H9 (cell line): ENCODE results near the gene TMPRSS9. TPM values are rescaled to one million over a fixed set of nuclear protein-coding genes. Genes with fewer than 3 reads are reported as not detected.
A peak's percentile ranks its signal among the peaks of the same experiment; 100 is the strongest.

Experiments used
- DNase-seq: peaks from one replicate; pipeline ENCODE4 v3.0.0-alpha.2; 2017
- H2AFZ ChIP-seq: one replicate; pipeline ENCODE4 v1.6.1; 2013; ENCODE audit warnings: mild to moderate bottlenecking, low read length, control low read depth, moderate library complexity
- H2AK5ac ChIP-seq: 2 replicates; pipeline ENCODE4 v1.6.1; 2013; ENCODE audit warnings: low read length, control low read depth, mixed read lengths; ENCODE audit not compliant: insufficient read length
- H2BK120ac ChIP-seq: one replicate; pipeline ENCODE4 v1.6.1; 2013; ENCODE audit warnings: low read depth, mild to moderate bottlenecking, low read length, control low read depth, inconsistent platforms; ENCODE audit not compliant: poor library complexity, severe bottlenecking
- H2BK12ac ChIP-seq: 2 replicates; pipeline ENCODE4 v1.6.1; 2013; ENCODE audit warnings: low read length, control low read depth, mixed read lengths, low read depth; ENCODE audit not compliant: insufficient read length
- H2BK15ac ChIP-seq: 2 replicates; pipeline ENCODE4 v1.6.1; 2013; ENCODE audit warnings: low read depth, low read length, control low read depth
- H2BK20ac ChIP-seq: one replicate; pipeline ENCODE4 v1.6.1; 2013; ENCODE audit warnings: low read depth, mild to moderate bottlenecking, low read length, control low read depth, inconsistent platforms; ENCODE audit not compliant: poor library complexity, severe bottlenecking
- H2BK5ac ChIP-seq: 2 replicates; pipeline ENCODE4 v1.6.1; 2013; ENCODE audit warnings: low read length, control low read depth, mixed read lengths; ENCODE audit not compliant: insufficient read length
- H3K14ac ChIP-seq: 2 replicates; pipeline ENCODE4 v1.6.1; 2013; ENCODE audit warnings: low read length, control low read depth; ENCODE audit not compliant: insufficient read depth
- H3K18ac ChIP-seq: 2 replicates; pipeline ENCODE4 v1.6.1; 2013; ENCODE audit warnings: low read depth, mild to moderate bottlenecking, mixed read lengths, low read length, control low read depth; ENCODE audit not compliant: insufficient read length
- H3K23ac ChIP-seq: 2 replicates; pipeline ENCODE4 v1.6.1; 2013; ENCODE audit warnings: low read length, control low read depth, mixed read lengths, low read depth; ENCODE audit not compliant: insufficient read length
- H3K23me2 ChIP-seq: 2 replicates; pipeline ENCODE4 v1.6.1; 2013; ENCODE audit warnings: low read depth, mild to moderate bottlenecking, mixed read lengths, low read length, control low read depth; ENCODE audit not compliant: insufficient read length, poor library complexity, severe bottlenecking
- H3K27ac ChIP-seq: 2 replicates; pipeline ENCODE4 v1.5.1; 2013; ENCODE audit warnings: low read length, control low read depth, mixed read lengths, low read depth; ENCODE audit not compliant: insufficient read length
- H3K27me3 ChIP-seq: 2 replicates; pipeline ENCODE4 v1.6.1; 2013; ENCODE audit warnings: low read length, control low read depth, inconsistent platforms; ENCODE audit not compliant: insufficient read depth
- H3K4ac ChIP-seq: 2 replicates; pipeline ENCODE4 v1.6.1; 2013; ENCODE audit warnings: low read depth, mild to moderate bottlenecking, control low read depth, inconsistent platforms, low read length, moderate library complexity
- H3K4me1 ChIP-seq: 2 replicates; pipeline ENCODE4 v1.6.1; 2013; ENCODE audit warnings: low read length, control low read depth, inconsistent platforms; ENCODE audit not compliant: insufficient read depth
- H3K4me2 ChIP-seq: 2 replicates; pipeline ENCODE4 v1.6.1; 2013; ENCODE audit warnings: low read length, control low read depth, mixed read lengths; ENCODE audit not compliant: insufficient read length, insufficient read depth
- H3K56ac ChIP-seq: 2 replicates; pipeline ENCODE4 v1.6.1; 2013; ENCODE audit warnings: low read depth, mild to moderate bottlenecking, mixed read lengths, low read length, control low read depth; ENCODE audit not compliant: insufficient read length
- H3K79me1 ChIP-seq: 2 replicates; pipeline ENCODE4 v1.6.1; 2013; ENCODE audit warnings: low read depth, mild to moderate bottlenecking, moderate library complexity, low read length, control low read depth, inconsistent platforms; ENCODE audit not compliant: insufficient read depth, poor library complexity, severe bottlenecking
- H3K79me2 ChIP-seq: 2 replicates; pipeline ENCODE4 v1.6.1; 2013; ENCODE audit warnings: low read length, control low read depth, inconsistent platforms; ENCODE audit not compliant: insufficient read depth
- H3K9ac ChIP-seq: 2 replicates; pipeline ENCODE4 v1.6.1; 2013; ENCODE audit warnings: low read length, control low read depth, mixed read lengths; ENCODE audit not compliant: insufficient read length; ENCODE audit errors: extremely low read depth
- H3K9me3 ChIP-seq: one replicate; pipeline ENCODE4 v1.6.1; 2013; ENCODE audit warnings: low read depth, low read length, inconsistent platforms; ENCODE audit not compliant: control insufficient read depth
- H3T11ph ChIP-seq: one replicate; pipeline ENCODE4 v1.6.1; 2013; ENCODE audit warnings: mild to moderate bottlenecking, low read length, control low read depth, inconsistent platforms
- H4K20me1 ChIP-seq: one replicate; pipeline ENCODE4 v1.6.1; 2013; ENCODE audit not compliant: control insufficient read depth, insufficient read length, insufficient read depth
- H4K5ac ChIP-seq: 2 replicates; pipeline ENCODE4 v1.6.1; 2013; ENCODE audit warnings: low read depth, mild to moderate bottlenecking, mixed read lengths, low read length, control low read depth; ENCODE audit not compliant: insufficient read length
- H4K8ac ChIP-seq: replicated peaks from 2 replicates; pipeline ENCODE4 v1.6.1; 2013; ENCODE audit warnings: low read length, control low read depth, mixed read lengths, low read depth; ENCODE audit not compliant: insufficient read length
- H4K91ac ChIP-seq: 2 replicates; pipeline ENCODE4 v1.6.1; 2013; ENCODE audit warnings: low read depth, mild to moderate bottlenecking, moderate library complexity, mixed read lengths, low read length, control low read depth; ENCODE audit not compliant: insufficient read length
- H3K27ac Mint-ChIP-seq, 3 experiments: 2 replicates in 2 of 3; 3 replicates in 1 of 3; pipeline ENCODE4 v1.8.0; 2020 to 2021; ENCODE audit warnings: mixed read lengths in 3 of 3, mild to moderate bottlenecking in 1 of 3, moderate library complexity in 1 of 3
- H3K27me3 Mint-ChIP-seq: 2 replicates; pipeline ENCODE4 v1.8.0; 2021; ENCODE audit warnings: low read depth, mild to moderate bottlenecking, moderate library complexity, mixed read lengths
- H3K36me3 Mint-ChIP-seq, 3 experiments: 2 replicates in 2 of 3; 3 replicates in 1 of 3; pipeline ENCODE4 v1.8.0; 2020 to 2021; ENCODE audit warnings: low read depth in 3 of 3, mixed read lengths in 3 of 3; ENCODE audit not compliant: insufficient read depth in 1 of 3
- H3K4me1 Mint-ChIP-seq, 2 experiments: 2 replicates each; pipeline ENCODE4 v1.8.0; 2020; ENCODE audit warnings: mixed read lengths in 2 of 2
- H3K4me3 Mint-ChIP-seq, 2 experiments: 2 replicates in 1 of 2; 3 replicates in 1 of 2; pipeline ENCODE4 v1.8.0; 2020 to 2021; ENCODE audit warnings: mild to moderate bottlenecking in 2 of 2, mixed read lengths in 2 of 2, moderate library complexity in 1 of 2
- H3K9me3 Mint-ChIP-seq, 2 experiments: 2 replicates in 1 of 2; 3 replicates in 1 of 2; pipeline ENCODE4 v1.8.0; 2020; ENCODE audit warnings: mild to moderate bottlenecking in 2 of 2, mixed read lengths in 2 of 2, moderate library complexity in 1 of 2
- WGBS: extraction: QIAGEN DNeasy Blood & Tissue Kit; methylation state at CpG from one replicate; pipeline ENCODE4 v1.1.7; 2013; ENCODE audit warnings: missing lambda C conversion rate, low lambda C conversion rate, mixed read lengths; ENCODE audit not compliant: insufficient read length; ENCODE audit errors: extremely low coverage; 5-methylcytosine and 5-hydroxymethylcytosine counted together
- total RNA-seq: library from RNA; stranded (reverse); gene quantifications from 2 replicates; pipeline ENCODE4 v1.2.1, GENCODE V29; 2021
- TF ChIP-seq, protein P1 (sequence below): fragments of 200-600 bp; sonication (generic); conservative IDR thresholded peaks from 3 replicates; pipeline ENCODE4 v1.8.0; 2021; ENCODE audit warnings: antibody characterized with exemption, mild to moderate bottlenecking

Gene TMPRSS9
- total RNA-seq, 1 experiment from 2014 or later = 0.24 TPM

- Histone ChIP-seq H3K79me2 (no peaks in the 10 kb centered on the region), H2BK5ac (no peak overlapping the region), H2BK15ac (no peak overlapping the region), H4K8ac (no peak overlapping the region), H3K9ac (no peak overlapping the region), H4K20me1 (no peaks in the 10 kb centered on the region), H2BK20ac (peak overlapping the region; percentile 26), H4K5ac (no peak overlapping the region), H3K79me1 (no peaks in the 10 kb centered on the region), H3K4ac (no peak overlapping the region), H3K4me2 (no peak overlapping the region), H3K23me2 (peaks cover 2% of the 10 kb centered on the region), H3K27ac (no peak overlapping the region), H4K91ac (no peak overlapping the region), H3K23ac (no peak overlapping the region), H2BK12ac (no peak overlapping the region), H2BK120ac (no peak overlapping the region), H3T11ph (no peak overlapping the region), H3K18ac (no peak overlapping the region), H2AK5ac (no peak overlapping the region), H3K9me3 (no peaks in the 10 kb centered on the region), H3K56ac (no peak overlapping the region), H3K4me1 (no peaks in the 10 kb centered on the region), H2AFZ (no peak overlapping the region), H3K27me3 (no peaks in the 10 kb centered on the region), H3K14ac (no peak overlapping the region)
- no peak for DNase-seq
- WGBS = no CpG with 5 or more reads among the region's 14 CpGs
- TF ChIP-seq, protein P1, sequence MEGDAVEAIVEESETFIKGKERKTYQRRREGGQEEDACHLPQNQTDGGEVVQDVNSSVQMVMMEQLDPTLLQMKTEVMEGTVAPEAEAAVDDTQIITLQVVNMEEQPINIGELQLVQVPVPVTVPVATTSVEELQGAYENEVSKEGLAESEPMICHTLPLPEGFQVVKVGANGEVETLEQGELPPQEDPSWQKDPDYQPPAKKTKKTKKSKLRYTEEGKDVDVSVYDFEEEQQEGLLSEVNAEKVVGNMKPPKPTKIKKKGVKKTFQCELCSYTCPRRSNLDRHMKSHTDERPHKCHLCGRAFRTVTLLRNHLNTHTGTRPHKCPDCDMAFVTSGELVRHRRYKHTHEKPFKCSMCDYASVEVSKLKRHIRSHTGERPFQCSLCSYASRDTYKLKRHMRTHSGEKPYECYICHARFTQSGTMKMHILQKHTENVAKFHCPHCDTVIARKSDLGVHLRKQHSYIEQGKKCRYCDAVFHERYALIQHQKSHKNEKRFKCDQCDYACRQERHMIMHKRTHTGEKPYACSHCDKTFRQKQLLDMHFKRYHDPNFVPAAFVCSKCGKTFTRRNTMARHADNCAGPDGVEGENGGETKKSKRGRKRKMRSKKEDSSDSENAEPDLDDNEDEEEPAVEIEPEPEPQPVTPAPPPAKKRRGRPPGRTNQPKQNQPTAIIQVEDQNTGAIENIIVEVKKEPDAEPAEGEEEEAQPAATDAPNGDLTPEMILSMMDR = no peak
- Mint-ChIP-seq H3K27me3 (peaks cover 14% of the 10 kb centered on the region), H3K36me3 (0 out of 7 replicates have a peak, but pooled peaks cover 0 to 5% (median 0%) of the 10 kb centered on the region in 3 experiments), H3K4me1 (no peaks in the 10 kb centered on the region), H3K4me3 (no peak overlapping the region), H3K9me3 (peaks cover 3 to 5% of the 10 kb centered on the region in 2 experiments), H3K27ac (no peak overlapping the region)
Observed at GRCh38 chr19:2398735-2399305, 38.8 kb downstream of the TMPRSS9 start.
